Nephron progenitor cell (in vitro differentiated cells): ENCODE data around the gene KRTAP10-2.
A peak's percentile ranks its signal among the peaks of the same experiment; 100 is the strongest.

ENCODE experiments used
- DNase-seq: peaks from one replicate; pipeline ENCODE4 v3.0.0; 2021
- H3K27ac Mint-ChIP-seq: 2 replicates; pipeline ENCODE4 v1.8.0; 2021; ENCODE audit warnings: mild to moderate bottlenecking, moderate library complexity, mixed read lengths
- H3K27me3 Mint-ChIP-seq: 2 replicates; pipeline ENCODE4 v1.8.0; 2021; ENCODE audit warnings: mild to moderate bottlenecking, low read depth, mixed read lengths; ENCODE audit not compliant: poor library complexity
- H3K36me3 Mint-ChIP-seq: 2 replicates; pipeline ENCODE4 v1.8.0; 2021; ENCODE audit warnings: low read depth, mixed read lengths
- H3K4me1 Mint-ChIP-seq: 2 replicates; pipeline ENCODE4 v1.8.0; 2021; ENCODE audit warnings: mixed read lengths
- H3K4me3 Mint-ChIP-seq: 2 replicates; pipeline ENCODE4 v1.8.0; 2021; ENCODE audit warnings: mild to moderate bottlenecking, moderate library complexity, mixed read lengths
- H3K9me3 Mint-ChIP-seq: 2 replicates; pipeline ENCODE4 v1.8.0; 2021; ENCODE audit warnings: mild to moderate bottlenecking, moderate library complexity, mixed read lengths
- TF ChIP-seq, protein P1 (sequence below): fragments of 200-600 bp; sonication (generic); IDR thresholded peaks from 2 replicates; pipeline ENCODE4 v1.5.0; 2021; ENCODE audit warnings: antibody characterized with exemption

Gene KRTAP10-2

GRCh38 chr21:44544566-44544965, 6.7 kb downstream of the KRTAP10-2 start:
- Mint-ChIP-seq H3K27me3 (peaks cover 7% of the 10 kb centered on the region), H3K4me1 (peaks cover 34% of the 10 kb centered on the region), H3K4me3 (no peak overlapping the region), H3K9me3 (peaks cover 27% of the 10 kb centered on the region), H3K36me3 (peaks cover 18% of the 10 kb centered on the region), H3K27ac (no peak overlapping the region)
- TF ChIP-seq, protein P1, sequence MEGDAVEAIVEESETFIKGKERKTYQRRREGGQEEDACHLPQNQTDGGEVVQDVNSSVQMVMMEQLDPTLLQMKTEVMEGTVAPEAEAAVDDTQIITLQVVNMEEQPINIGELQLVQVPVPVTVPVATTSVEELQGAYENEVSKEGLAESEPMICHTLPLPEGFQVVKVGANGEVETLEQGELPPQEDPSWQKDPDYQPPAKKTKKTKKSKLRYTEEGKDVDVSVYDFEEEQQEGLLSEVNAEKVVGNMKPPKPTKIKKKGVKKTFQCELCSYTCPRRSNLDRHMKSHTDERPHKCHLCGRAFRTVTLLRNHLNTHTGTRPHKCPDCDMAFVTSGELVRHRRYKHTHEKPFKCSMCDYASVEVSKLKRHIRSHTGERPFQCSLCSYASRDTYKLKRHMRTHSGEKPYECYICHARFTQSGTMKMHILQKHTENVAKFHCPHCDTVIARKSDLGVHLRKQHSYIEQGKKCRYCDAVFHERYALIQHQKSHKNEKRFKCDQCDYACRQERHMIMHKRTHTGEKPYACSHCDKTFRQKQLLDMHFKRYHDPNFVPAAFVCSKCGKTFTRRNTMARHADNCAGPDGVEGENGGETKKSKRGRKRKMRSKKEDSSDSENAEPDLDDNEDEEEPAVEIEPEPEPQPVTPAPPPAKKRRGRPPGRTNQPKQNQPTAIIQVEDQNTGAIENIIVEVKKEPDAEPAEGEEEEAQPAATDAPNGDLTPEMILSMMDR, result no peak
- DNase-seq, result no peak

- peaks cover 24% of the 10 kb centered on the region for H3K4me1 Mint-ChIP-seq
- peaks cover 25% of the 10 kb centered on the region for H3K9me3 Mint-ChIP-seq
- peaks cover 18% of the 10 kb centered on the region for H3K36me3 Mint-ChIP-seq
- H3K4me3 Mint-ChIP-seq, result no peak overlapping the region
- no peak for DNase-seq
- peaks cover 7% of the 10 kb centered on the region for H3K27me3 Mint-ChIP-seq
- H3K27ac Mint-ChIP-seq, result no peak overlapping the region
- TF ChIP-seq, protein P1, result no peak
Observed at GRCh38 chr21:44542716-44543115, 8.6 kb downstream of the KRTAP10-2 start.

DNA sequence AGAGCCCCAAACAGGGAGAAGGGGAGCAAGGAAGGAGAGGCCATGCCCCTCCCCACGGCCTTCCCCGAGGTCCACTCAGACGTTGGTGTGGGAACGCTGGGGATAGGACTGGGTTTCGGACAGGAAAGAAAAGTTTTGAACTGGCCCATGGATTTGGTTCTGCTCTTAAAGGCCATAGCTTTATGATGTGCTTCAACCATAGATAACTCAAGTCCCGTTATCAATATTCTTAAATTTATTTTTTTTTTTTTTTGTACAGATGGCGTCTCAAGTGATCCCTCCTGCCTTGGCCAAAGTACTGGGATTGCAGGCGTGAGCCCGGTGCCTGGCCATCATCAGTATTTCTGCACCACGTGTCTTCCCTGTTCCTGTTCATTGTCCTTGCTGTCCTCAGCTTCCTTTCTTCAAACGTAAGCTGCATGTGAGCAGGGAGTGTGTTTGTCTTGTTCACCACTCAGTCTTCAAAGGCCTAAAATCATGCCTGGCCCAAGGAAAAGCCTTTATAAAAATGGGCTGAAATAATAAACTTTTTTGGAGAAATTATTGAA, 10.5 kb downstream of the KRTAP10-2 start:
- H3K4me3 Mint-ChIP-seq, result no peak overlapping the region
- no peak for DNase-seq

GRCh38 chr21:44539991-44540666, 11.2 kb downstream of the KRTAP10-2 start, which contains the start of gene KRTAP10-1:
Gene KRTAP10-1, minus strand, starts transcription at chr21:44540195. Its CDS starts 45 bp downstream, at chr21:44540150.
- TF ChIP-seq, protein P1, result no peak
- H3K36me3 Mint-ChIP-seq, result no peaks in the 10 kb centered on the region
- peak within 1 kb of the TSS; percentile 53 for H3K27ac Mint-ChIP-seq
- no peak for DNase-seq
- peaks cover 2% of the 10 kb centered on the region for H3K27me3 Mint-ChIP-seq
- no peaks in the 10 kb centered on the region for H3K9me3 Mint-ChIP-seq
- peaks cover 21% of the 10 kb centered on the region for H3K4me1 Mint-ChIP-seq
- H3K4me3 Mint-ChIP-seq, result no peak within 1 kb of the TSS

More for the DNA sequence above, 10.5 kb downstream of the KRTAP10-2 start:
- Mint-ChIP-seq H3K36me3 (peaks cover 5% of the 10 kb centered on the region), H3K27ac (no peak overlapping the region), H3K27me3 (peaks cover 6% of the 10 kb centered on the region), H3K9me3 (peaks cover 6% of the 10 kb centered on the region), H3K4me1 (peaks cover 21% of the 10 kb centered on the region)
- TF ChIP-seq, protein P1, result no peak

DNA sequence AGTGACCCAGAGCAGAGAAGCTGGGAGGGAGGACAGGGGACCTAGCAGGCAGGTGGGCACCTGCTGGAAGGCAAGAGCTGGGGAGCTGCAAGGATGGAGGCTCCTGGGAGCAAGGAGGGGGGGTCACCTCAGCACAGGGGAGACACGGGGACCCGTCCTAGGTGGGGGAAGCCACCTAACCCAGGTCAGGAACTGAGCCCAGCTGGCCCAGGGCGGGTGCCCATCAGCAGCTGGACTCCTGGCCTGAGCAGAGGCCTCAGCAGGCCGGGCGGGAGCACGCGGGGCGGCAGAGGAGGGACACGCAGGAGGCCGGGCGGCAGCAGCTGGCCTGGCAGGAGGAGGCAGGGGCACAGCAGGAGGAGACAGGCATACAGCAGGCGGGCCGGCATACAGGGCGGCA, 12.3 kb downstream of the KRTAP10-2 start:
- no peak for DNase-seq
- Mint-ChIP-seq H3K4me1 (peaks cover 21% of the 10 kb centered on the region), H3K27ac (no peak overlapping the region), H3K9me3 (no peaks in the 10 kb centered on the region), H3K36me3 (no peaks in the 10 kb centered on the region), H3K27me3 (peaks cover 2% of the 10 kb centered on the region), H3K4me3 (no peak overlapping the region)
- TF ChIP-seq, protein P1, result no peak
